HepG2 (cell line): ENCODE results near the gene P4HB.

Source experiments
- BCL3 ChIP-seq: sonication (generic); formaldehyde crosslinking; IDR thresholded peaks from 2 replicates; pipeline ENCODE4 v1.5.1; 2020; ENCODE audit warnings: mild to moderate bottlenecking, missing genetic modification reagents, moderate library complexity
- CREB1 ChIP-seq, 2 experiments: fragments of 450-650 bp in 1 of 2; IDR thresholded peaks; 2 replicates each; pipeline ENCODE4 v1.6.1; 2016 to 2017; ENCODE audit warnings: control low read depth in 1 of 2, mild to moderate bottlenecking in 1 of 2, missing compliant biosample characterization in 1 of 2, missing genetic modification characterization in 1 of 2
- FOXM1 ChIP-seq: sonication (generic); formaldehyde crosslinking; IDR thresholded peaks from 2 replicates; pipeline ENCODE4 v1.5.0; 2020; ENCODE audit warnings: missing genetic modification reagents
- HCFC1 ChIP-seq: fragments of 150-350 bp; IDR thresholded peaks from 2 replicates; pipeline ENCODE4 v1.6.1; 2014; ENCODE audit warnings: low read depth, low read length
- JUN ChIP-seq: sonication (generic); formaldehyde crosslinking; IDR thresholded peaks from 2 replicates; pipeline ENCODE4 v1.4.0; 2020; ENCODE audit warnings: mild to moderate bottlenecking, missing genetic modification reagents
- MTF1 ChIP-seq: sonication (generic); formaldehyde crosslinking; IDR thresholded peaks from 2 replicates; pipeline ENCODE4 v1.5.0; 2020; ENCODE audit warnings: missing genetic modification reagents
- MXI1 ChIP-seq: IDR thresholded peaks from 3 replicates; pipeline ENCODE4 v1.6.1; 2012; ENCODE audit warnings: low read depth, low read length, inconsistent platforms, borderline replicate concordance
- ZFP41 ChIP-seq: sonication (generic); formaldehyde crosslinking; IDR thresholded peaks from 2 replicates; pipeline ENCODE4 v1.4.0; 2020; ENCODE audit warnings: mild to moderate bottlenecking, missing genetic modification reagents, borderline replicate concordance

DNA sequence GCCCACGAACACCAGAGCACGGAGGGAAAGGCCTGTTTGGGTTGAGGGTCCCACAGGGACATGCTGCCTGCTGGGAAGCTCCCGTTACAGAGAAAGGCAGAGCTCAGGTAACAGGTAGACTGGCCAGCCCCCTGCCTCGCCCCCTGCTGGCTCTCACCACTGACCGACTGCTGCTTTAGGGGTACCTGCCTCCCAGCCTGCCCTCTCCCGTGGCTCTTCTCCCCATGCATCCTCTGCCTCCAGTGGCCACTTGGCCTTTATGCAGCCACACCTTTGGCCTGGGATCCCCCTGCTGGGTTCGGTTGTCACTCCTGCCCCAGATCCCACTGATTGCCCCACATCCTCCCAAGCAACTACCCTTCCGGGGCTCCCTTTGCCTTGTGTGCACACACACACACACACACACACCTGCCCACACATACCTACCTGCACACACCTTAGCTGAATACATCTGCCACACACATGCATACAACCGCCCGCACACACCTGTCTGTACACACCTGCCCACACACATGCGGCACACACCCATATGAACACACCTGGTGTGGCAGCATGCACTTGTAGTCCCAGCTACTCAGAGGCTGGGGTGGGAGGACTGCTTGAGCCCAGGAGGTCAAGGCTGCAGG, 34.4 kb downstream of the P4HB start:
- TF ChIP-seq ZFP41 (CRISPR knock-in tag) (no peak), BCL3 (CRISPR knock-in tag) (no peak), CREB1 (IDR thresholded peaks at IDR 0.05) (no peak), CREB1 (CRISPR knock-in tag; IDR thresholded peaks at IDR 0.05) (no peak), JUN (CRISPR knock-in tag) (no peak), HCFC1 (no peak), MXI1 (no peak), FOXM1 (CRISPR knock-in tag) (no peak), MTF1 (no peak)
